ENCODE measurements around the gene GNAO1.

DNA sequence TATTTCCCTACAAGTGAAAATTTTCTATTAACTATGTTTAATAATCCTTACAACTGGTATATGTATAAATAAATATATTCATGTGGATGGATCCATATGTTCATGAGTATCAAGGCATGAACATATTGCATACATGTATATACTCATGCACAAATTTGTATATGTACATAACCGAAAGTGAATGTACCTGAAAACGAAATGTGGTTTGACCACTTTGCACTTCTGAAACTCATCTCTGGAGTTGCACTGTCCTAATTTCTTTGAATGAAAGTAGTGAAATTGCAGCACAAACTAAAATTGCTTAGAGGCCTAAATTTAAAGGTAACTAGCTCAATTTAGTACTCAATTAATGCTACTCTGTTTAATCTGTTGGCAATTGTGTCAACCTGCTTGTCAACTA is 27.4 kb upstream of the GNAO1 start:
- TF ChIP-seq CTCF (conservative IDR thresholded peaks at IDR 0.05 in 1 of 2, IDR thresholded peaks at IDR 0.05 in 1 of 2; ENCODE audit: extremely low read depth in 1 of 2, insufficient read depth in 1 of 2, low read depth in 1 of 2, low read length in 2 of 2) (no peak), EZH2 (IDR thresholded peaks at IDR 0.05; ENCODE audit: borderline replicate concordance, low read length) (no peak)
